ENCODE measurements around the gene ANKS1B.

DNA sequence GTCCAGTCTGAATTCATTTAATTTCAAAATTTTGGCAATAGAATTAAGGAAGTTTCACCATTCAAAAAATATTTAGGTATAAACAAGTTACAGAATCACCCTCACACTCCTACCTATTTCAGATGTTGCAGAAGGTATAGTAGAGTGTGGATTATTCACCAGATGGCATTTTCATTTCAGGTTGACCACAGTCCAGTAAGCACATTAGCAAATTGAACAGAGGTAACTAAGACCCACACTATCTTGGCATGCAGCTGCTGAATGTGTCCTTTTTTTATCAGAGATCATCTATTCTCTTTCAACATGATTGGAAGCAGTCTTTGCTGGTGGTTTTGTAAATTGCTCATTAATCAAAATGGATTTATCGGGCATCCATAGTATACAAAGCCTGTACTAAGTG is 488.9 kb downstream of the ANKS1B start:
- TF ChIP-seq POLR2A (IDR thresholded peaks at IDR 0.05) (no peak), CTCF (IDR thresholded peaks at IDR 0.05) (no peak), POLR2AphosphoS5 (IDR thresholded peaks at IDR 0.05) (no peak)

Data from suprapubic skin (tissue), 4 donors.